ENCODE results near the gene CORO6.

Gene CORO6

GRCh38 chr17:29571486-29571882 is 51.2 kb downstream of the CORO6 start:
- Histone ChIP-seq H3K9me3 (ENCODE audit: low read length) (no peaks in the 10 kb centered on the region), H3K9ac (ENCODE audit: low read length) (no peak overlapping the region), H3K4me2 (ENCODE audit: low read length) (no peak overlapping the region), H3K4me3 (ENCODE audit: low read depth, low read length, poor library complexity, severe bottlenecking) (no peak overlapping the region), H2AFZ (ENCODE audit: low read length) (no peak overlapping the region), H3F3A (ENCODE audit: insufficient read depth, low read length) (no peaks in the 10 kb centered on the region), H3K9me2 (ENCODE audit: low read depth, low read length) (no peaks in the 10 kb centered on the region), H3K36me3 (ENCODE audit: insufficient read depth, low read length) (peaks cover 33% of the 10 kb centered on the region; the same call in 1 of the 2 replicates), H3K79me2 (ENCODE audit: insufficient read depth, low read length) (no peaks in the 10 kb centered on the region), H3K27me3 (ENCODE audit: insufficient read depth, low read length) (no peaks in the 10 kb centered on the region), H4K20me1 (ENCODE audit: insufficient read depth, low read length) (no peaks in the 10 kb centered on the region), H3K27ac (ENCODE audit: low read depth, low read length, poor library complexity, severe bottlenecking) (no peak overlapping the region), H3K4me1 (ENCODE audit: insufficient read depth, low read length, severe bottlenecking) (peaks cover 20% of the 10 kb centered on the region)
- TF ChIP-seq, protein P1, sequence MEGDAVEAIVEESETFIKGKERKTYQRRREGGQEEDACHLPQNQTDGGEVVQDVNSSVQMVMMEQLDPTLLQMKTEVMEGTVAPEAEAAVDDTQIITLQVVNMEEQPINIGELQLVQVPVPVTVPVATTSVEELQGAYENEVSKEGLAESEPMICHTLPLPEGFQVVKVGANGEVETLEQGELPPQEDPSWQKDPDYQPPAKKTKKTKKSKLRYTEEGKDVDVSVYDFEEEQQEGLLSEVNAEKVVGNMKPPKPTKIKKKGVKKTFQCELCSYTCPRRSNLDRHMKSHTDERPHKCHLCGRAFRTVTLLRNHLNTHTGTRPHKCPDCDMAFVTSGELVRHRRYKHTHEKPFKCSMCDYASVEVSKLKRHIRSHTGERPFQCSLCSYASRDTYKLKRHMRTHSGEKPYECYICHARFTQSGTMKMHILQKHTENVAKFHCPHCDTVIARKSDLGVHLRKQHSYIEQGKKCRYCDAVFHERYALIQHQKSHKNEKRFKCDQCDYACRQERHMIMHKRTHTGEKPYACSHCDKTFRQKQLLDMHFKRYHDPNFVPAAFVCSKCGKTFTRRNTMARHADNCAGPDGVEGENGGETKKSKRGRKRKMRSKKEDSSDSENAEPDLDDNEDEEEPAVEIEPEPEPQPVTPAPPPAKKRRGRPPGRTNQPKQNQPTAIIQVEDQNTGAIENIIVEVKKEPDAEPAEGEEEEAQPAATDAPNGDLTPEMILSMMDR (IDR thresholded peaks at IDR 0.05; ENCODE audit: low read length) = no peak
- no peak for TF ChIP-seq EZH2 (IDR thresholded peaks at IDR 0.05; ENCODE audit: borderline replicate concordance, low read length)

DNA sequence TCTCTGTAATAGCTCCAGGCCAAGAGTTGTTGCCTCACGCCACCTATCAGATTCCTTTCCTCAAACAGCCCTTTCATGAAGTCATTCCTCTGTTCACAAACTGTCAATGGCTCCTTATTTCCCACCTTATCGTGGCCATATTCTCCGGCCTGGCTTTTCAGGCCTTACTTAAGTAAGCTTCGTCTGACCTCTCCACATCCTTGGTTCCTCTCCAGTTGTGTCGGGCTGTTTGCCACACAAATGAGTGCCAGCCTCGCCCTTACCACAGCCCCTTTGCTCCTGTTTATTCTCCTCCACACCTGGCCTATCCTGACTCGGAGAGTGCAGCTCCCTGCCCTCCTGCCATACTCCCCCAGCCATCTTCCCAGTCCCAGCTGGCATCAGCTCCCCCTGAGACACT is 52.2 kb downstream of the CORO6 start:
- H3F3A ChIP-seq (ENCODE audit: insufficient read depth, low read length) = no peaks in the 10 kb centered on the region
- no peak overlapping the region for H3K4me3 ChIP-seq (ENCODE audit: low read depth, low read length, poor library complexity, severe bottlenecking)
- H3K9ac ChIP-seq (ENCODE audit: low read length) = no peak overlapping the region
- H3K79me2 ChIP-seq (ENCODE audit: insufficient read depth, low read length) = no peaks in the 10 kb centered on the region
- no peak overlapping the region for H3K27ac ChIP-seq (ENCODE audit: low read depth, low read length, poor library complexity, severe bottlenecking)
- peaks cover 24% of the 10 kb centered on the region; the same call in 1 of the 2 replicates for H3K36me3 ChIP-seq (ENCODE audit: insufficient read depth, low read length)
- H3K9me2 ChIP-seq (ENCODE audit: low read depth, low read length) = no peaks in the 10 kb centered on the region
- H2AFZ ChIP-seq (ENCODE audit: low read length) = no peak overlapping the region
- no peak for TF ChIP-seq EZH2 (IDR thresholded peaks at IDR 0.05; ENCODE audit: borderline replicate concordance, low read length)
- TF ChIP-seq, protein P1 (IDR thresholded peaks at IDR 0.05; ENCODE audit: low read length) = no peak
- no peak overlapping the region for H3K4me2 ChIP-seq (ENCODE audit: low read length)
- H3K9me3 ChIP-seq (ENCODE audit: low read length) = no peaks in the 10 kb centered on the region
- H3K27me3 ChIP-seq (ENCODE audit: insufficient read depth, low read length) = no peaks in the 10 kb centered on the region
- peaks cover 29% of the 10 kb centered on the region for H3K4me1 ChIP-seq (ENCODE audit: insufficient read depth, low read length, severe bottlenecking)
- no peaks in the 10 kb centered on the region for H4K20me1 ChIP-seq (ENCODE audit: insufficient read depth, low read length)

DNA sequence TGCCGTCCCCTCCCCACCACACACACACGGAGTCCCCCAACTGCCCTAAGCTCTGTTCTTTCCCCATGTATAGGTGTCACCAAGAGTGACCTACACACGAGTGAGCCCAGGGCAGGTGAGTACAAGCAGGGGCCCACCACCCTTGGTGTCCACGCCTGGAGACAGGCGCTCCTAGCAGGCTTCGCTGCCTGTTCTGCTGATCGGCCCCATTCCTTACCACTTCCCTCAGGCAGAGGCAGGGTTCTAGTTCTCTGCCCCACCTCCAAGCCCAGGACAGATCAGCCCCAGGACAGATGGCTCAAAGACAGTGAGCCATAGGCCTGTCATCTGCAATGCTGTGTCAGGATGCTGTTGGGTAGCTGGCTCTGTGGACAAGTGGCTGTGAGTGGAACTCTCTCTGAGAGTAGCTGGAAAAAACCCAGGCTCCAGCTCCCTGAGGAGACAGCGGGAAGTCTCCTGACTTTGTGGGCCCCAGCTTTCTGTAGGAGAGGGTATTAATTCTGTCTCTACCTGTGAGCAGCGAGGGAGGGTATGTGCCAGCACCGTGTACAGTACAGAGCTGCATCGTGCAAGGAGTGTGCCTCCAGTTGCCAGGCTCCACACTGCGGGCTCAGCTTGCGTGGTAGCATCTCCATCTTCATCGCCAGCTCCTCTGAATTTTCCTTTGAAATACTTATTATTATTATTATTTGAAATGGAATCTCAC is 53.3 kb downstream of the CORO6 start:
- H2AFZ ChIP-seq (ENCODE audit: low read length) = no peak overlapping the region
- no peaks in the 10 kb centered on the region for H3K79me2 ChIP-seq (ENCODE audit: insufficient read depth, low read length)
- H3K4me2 ChIP-seq (ENCODE audit: low read length) = peak overlapping the region; percentile 84
- H3K36me3 ChIP-seq (ENCODE audit: insufficient read depth, low read length) = peaks cover 12% of the 10 kb centered on the region; the same call in 1 of the 2 replicates
- peaks cover 32% of the 10 kb centered on the region for H3K4me1 ChIP-seq (ENCODE audit: insufficient read depth, low read length, severe bottlenecking)
- H3K27ac ChIP-seq (ENCODE audit: low read depth, low read length, poor library complexity, severe bottlenecking) = no peak overlapping the region
- TF ChIP-seq, protein P1 (IDR thresholded peaks at IDR 0.05; ENCODE audit: low read length) = no peak
- TF ChIP-seq EZH2 (IDR thresholded peaks at IDR 0.05; ENCODE audit: borderline replicate concordance, low read length) = no peak
- H4K20me1 ChIP-seq (ENCODE audit: insufficient read depth, low read length) = no peaks in the 10 kb centered on the region
- no peaks in the 10 kb centered on the region for H3K9me3 ChIP-seq (ENCODE audit: low read length)
- peak overlapping the region; percentile 81; the same call in 1 of the 2 replicates for H3K9ac ChIP-seq (ENCODE audit: low read length)
- no peaks in the 10 kb centered on the region for H3K9me2 ChIP-seq (ENCODE audit: low read depth, low read length)
- peak overlapping the region; percentile 84 for H3K4me3 ChIP-seq (ENCODE audit: low read depth, low read length, poor library complexity, severe bottlenecking)
- no peaks in the 10 kb centered on the region for H3K27me3 ChIP-seq (ENCODE audit: insufficient read depth, low read length)
- no peaks in the 10 kb centered on the region for H3F3A ChIP-seq (ENCODE audit: insufficient read depth, low read length)

Data from OCI-LY1 (cell line).